HG02943 (cell line): ENCODE results near the gene HIVEP1.
A peak's percentile ranks its signal among the peaks of the same experiment; 100 is the strongest.

Experiments
- ATAC-seq: cut with Tn5 transposase; IDR thresholded peaks from one replicate; pipeline ENCODE4 v1.9.1; 2021; ENCODE audit warnings: mild to moderate bottlenecking, low read depth, moderate library complexity; ENCODE audit not compliant: unreplicated experiment

HIVEP1 gene

GRCh38 chr6:12113190-12113577, 101.1 kb downstream of the HIVEP1 start:
- ATAC-seq, result no peak

DNA sequence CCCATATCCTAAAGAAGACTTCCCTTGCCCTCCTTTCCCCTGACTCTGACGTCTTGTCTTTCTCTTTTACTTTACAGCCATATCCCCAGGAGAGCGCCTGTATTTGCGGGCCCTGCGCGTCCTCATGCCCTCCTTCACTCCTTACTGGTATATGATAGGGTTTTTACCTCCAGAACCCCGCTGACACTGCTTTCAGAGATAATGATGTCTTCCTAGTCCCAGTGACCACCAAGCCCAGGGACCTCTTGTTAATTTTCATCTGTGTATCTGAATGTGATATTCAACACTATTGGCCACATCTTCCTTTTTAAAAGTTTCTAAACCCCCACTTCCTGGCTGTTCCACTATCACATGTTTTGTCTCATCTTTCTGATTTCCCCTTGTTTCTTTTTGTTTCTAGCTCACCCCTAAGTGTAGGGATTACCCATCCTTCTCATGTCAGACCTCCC, 102.0 kb downstream of the HIVEP1 start:
- no peak for ATAC-seq

DNA sequence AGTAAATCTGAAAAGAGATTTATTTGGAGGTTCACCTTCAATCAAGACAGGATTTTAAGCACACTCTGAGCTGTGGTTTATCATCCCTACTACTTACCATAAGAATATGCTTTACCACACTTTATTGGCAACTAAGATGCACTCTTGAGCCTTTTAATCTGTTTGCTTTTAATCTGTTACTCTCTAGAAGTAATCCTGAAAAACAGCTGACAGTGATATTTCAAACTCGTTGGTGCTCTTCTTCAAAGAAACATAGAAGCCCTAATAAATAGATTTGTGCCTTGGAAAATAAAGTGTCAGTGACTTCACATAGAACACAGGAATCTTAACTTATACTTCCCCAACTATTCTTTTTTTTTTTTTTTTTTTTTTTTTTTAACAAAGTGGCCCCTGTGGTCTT, 102.9 kb downstream of the HIVEP1 start:
- ATAC-seq, result no peak

- ATAC-seq, result no peak
Observed at GRCh38 chr6:12115492-12115891, 103.4 kb downstream of the HIVEP1 start.

DNA sequence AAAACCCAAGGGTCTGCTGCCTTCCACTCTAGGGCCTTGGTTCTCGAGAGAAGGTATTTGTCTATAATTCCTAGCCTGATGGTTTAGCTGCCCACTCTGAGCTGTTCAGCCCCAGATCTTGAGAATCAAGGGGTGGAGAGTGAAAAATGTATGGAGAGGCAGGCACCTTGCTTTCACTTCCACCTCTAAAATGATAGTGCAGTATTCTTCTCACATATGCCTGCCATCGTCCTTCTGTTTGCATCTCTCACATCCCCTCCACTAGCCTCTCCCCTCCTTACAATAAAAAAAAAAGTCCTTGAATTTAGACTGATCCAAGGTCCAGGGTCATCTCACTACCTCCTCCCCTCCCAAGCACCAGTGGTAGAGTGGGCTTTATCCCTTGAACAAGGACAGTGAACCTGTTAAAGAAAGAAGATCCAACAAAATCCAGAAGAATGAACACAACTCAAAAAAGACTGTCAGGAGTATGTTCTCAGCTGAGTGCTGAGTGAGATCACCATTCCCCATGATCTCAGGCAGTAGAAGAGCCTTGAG, 104.2 kb downstream of the HIVEP1 start:
- ATAC-seq, result no peak

DNA sequence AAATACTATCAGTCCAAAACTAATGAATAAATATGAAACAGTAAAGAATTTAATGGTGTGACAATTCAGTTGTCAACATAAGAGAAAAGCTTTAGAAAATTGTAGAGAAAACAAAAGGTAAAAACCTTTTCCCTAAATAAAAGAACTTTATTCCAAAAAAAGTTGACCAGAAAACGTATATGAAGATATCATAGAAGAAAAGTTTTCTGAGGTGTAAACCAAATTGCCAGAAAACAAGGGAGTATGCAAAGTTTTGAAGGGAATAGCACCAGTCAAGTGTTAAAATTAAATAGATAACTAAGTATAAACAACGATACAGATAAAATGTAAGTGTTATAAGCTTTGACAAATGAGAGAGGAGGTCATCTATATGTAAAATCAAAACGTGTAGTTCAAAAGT, 104.9 kb downstream of the HIVEP1 start:
- ATAC-seq, result no peak

- no peak for ATAC-seq
Observed at GRCh38 chr6:12118607-12119006, 106.5 kb downstream of the HIVEP1 start.

DNA sequence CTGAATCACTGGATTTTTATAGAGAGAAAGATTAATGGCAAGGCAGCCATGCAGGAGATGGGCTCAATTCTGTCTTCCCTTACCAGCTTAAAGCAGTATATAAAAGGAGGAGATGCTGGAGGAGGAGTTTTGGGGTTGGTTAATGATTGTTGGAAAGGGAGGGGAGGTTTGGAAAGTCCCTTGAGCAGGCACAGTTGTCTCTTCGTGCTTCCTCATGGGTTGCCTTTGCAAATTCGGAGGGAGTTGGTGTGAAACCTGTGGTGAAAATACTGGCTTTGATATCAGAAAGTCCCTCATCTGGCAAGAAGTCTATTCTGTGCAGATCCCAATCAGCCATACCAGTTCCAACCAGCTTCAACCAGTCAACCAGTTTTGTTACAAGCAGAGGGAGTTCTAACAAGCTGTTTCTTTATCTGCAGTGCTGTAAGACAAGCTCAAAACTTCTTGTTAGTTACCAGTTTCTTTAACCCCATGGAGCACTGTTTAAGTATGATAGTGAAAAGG, 107.0 kb downstream of the HIVEP1 start:
- peak; percentile 67 for ATAC-seq

- no peak for ATAC-seq
Observed at GRCh38 chr6:12125396-12125795, 113.3 kb downstream of the HIVEP1 start.

GRCh38 chr6:12126051-12126450, 113.9 kb downstream of the HIVEP1 start:
- no peak for ATAC-seq

DNA sequence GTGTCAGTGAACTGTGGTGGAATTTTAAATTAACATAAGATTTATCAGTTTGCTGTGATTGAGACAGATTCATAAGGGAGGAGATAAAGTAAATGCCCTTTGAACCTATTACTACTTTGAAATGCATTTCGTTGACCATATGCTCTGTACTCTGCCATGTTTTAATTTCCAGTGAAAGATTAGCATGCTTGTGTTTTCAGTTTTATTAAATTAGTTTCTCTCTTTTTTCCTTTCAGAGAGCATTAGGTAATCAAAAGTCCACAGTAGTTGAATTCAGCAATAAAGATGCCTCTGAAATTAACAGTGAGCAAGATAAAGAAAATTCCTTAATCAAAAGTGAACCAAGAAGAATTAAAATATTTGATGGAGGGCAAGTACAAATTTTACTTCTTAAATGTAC, 117.4 kb downstream of the HIVEP1 start:
- no peak for ATAC-seq

- ATAC-seq, result no peak
Observed at GRCh38 chr6:12132351-12133222, 120.5 kb downstream of the HIVEP1 start.

DNA sequence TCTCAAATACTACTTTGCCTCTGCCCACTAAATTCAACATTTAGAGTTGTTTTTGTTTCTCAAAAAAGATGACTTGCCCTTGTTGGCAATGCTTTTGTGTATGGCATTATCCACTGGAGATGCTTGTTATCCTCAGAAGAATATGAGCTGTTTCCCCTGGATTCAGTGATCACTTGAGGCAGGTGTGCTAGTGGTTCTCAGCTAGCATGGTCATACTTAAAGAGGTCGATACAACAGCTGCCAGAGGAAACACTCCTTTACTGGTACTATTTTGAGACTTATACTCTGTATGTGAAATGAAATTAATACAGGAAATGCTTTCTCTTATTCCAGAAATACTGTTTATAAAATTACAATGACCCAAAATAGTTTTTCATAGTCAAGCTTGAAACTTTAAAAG, 122.5 kb downstream of the HIVEP1 start:
- ATAC-seq, result no peak

- no peak for ATAC-seq
Observed at GRCh38 chr6:12134991-12135390, 122.9 kb downstream of the HIVEP1 start.

DNA sequence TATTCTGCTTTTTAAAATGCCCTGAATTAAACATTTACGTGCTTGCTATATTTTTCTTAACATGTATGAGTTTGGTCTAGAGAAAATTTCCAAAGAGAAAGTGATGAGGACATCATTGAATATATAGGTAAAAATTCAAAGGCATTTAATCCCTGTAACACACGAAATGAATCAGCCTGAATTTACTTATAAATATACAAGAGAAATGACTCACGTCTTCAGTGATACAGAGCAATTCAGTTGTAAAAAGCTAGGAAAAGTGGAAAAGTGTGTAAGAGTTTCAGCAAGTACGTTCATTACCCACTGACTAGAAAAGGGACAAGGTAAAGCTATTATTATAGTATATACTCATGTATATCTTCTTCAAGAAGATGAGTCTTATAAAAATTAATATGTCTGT, 124.8 kb downstream of the HIVEP1 start:
- ATAC-seq, result no peak

GRCh38 chr6:12137480-12137879, 125.4 kb downstream of the HIVEP1 start:
- ATAC-seq, result no peak

GRCh38 chr6:12138381-12138780, 126.3 kb downstream of the HIVEP1 start:
- no peak for ATAC-seq

DNA sequence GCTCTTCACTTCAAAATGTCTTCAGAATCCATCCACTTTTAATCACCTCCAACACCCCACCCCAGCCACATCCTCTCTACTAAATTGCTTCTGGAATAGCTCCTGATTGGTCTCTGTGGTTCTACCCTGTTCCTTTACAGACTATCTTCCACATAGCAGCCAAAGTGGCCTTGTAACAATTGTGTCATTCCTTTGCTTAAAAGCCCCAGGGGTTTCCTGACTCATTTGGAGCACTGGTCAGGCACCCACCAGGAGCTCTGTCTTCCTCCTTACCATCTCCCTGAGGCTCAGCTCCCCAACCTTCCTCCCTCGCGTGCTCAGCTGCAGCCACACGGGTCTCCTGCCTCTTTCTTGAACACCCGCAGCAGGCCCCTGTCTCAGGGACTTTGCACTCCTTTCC, 126.8 kb downstream of the HIVEP1 start:
- no peak for ATAC-seq

DNA sequence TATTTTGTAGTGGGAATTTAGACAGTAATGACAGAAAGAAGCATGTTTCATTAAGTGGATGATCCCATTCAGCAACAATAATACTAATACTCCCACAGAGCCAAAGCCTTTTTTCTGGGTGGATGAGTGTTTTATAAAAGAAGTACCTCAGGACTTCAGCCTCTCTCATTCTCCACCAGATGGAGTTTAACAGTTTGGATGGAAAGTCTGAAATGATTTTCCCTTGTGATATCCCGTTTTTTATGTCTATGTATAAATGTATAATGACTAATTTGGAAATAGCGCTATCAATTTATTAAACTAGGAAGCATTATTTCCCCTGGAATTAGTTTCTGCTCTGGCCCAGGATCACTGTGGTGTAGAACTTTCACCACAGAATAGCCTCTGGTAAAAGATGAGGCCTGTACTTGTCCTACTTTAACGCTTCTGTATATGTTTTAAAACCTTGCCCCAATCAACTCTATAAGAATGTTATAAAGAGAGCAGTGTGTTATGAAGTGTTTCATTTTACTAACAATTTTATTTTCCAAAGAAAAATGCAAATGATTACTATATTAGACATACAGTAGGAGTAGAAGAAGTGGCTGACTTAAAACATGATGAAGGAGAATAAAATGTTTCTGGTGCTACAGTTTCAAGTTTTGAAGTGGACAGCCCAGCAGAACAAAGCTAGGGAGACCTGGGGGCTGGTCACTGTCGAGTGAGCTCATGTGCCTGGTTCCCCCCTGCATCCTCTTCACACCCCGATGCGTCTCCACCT, 135.6 kb downstream of the HIVEP1 start:
- ATAC-seq, result no peak

GRCh38 chr6:12148317-12148801, 136.2 kb downstream of the HIVEP1 start:
- ATAC-seq, result no peak

GRCh38 chr6:12148841-12149240, 136.7 kb downstream of the HIVEP1 start:
- no peak for ATAC-seq
